Choroid plexus epithelial cell (primary cell): ENCODE data around the gene TIAM2.

Source experiments
- DNase-seq: peaks from one replicate; pipeline ENCODE4 v3.0.0-alpha.2; 2010; ENCODE audit warnings: low read depth
- H3K4me3 ChIP-seq: 2 replicates; pipeline ENCODE4 v1.5.1; 2011; ENCODE audit warnings: low read depth, mild to moderate bottlenecking, control low read depth, low read length, moderate library complexity
- CTCF ChIP-seq: conservative IDR thresholded peaks from 2 replicates; pipeline ENCODE4 v1.5.1; 2011; ENCODE audit warnings: low read depth, mild to moderate bottlenecking, control low read depth, inconsistent platforms, low read length, moderate library complexity

Gene TIAM2

DNA sequence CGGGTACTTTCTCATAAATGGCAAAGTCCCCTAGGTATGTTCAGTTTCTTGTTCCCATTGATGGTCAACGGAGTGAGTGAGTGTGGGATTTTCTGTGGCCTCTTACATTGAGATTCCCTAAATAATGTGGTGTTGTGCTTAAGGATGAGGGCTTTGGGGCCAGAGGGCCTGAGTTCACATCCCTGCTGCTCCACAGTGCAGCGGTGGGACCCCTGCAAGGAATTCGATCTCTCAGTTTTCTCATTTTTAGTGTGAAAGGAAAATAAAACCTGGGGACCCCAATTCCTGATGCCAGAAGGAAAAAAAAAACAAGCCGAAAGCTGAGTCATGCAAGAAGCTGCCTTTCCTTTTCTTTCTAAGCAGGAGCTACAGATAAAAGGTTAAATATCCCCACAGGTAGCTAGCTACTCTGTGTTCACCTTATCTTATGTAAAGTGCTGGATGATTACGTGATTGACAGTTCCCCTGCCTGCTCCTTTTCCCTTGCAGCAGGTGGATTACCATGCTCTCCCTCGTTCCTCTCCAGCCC lies 148.5 kb downstream of the TIAM2 start:
- peak overlapping the region; percentile 23 for H3K4me3 ChIP-seq
- TF ChIP-seq CTCF, result no peak
- peak; percentile 41 for DNase-seq

DNA sequence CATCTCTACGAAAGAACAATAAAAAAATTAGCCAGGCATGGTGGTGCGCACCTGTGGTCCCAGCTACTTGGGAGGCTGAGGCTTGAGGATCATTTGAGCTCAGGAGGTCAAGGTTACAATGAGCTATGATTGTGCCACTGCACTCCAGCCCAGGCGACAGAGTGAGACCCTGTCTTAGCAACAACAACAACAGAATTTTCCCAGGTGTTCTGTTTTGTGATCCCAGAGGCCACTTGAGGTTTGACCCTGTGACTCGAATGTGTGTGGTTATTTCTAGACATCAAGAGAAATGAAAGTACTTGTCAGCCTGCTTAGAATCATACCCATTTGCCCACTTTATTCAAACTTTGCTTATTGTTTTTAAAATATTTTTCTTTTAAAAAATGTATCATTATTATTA lies 151.1 kb downstream of the TIAM2 start:
- H3K4me3 ChIP-seq, result no peak overlapping the region
- TF ChIP-seq CTCF, result no peak
- DNase-seq, result no peak

DNA sequence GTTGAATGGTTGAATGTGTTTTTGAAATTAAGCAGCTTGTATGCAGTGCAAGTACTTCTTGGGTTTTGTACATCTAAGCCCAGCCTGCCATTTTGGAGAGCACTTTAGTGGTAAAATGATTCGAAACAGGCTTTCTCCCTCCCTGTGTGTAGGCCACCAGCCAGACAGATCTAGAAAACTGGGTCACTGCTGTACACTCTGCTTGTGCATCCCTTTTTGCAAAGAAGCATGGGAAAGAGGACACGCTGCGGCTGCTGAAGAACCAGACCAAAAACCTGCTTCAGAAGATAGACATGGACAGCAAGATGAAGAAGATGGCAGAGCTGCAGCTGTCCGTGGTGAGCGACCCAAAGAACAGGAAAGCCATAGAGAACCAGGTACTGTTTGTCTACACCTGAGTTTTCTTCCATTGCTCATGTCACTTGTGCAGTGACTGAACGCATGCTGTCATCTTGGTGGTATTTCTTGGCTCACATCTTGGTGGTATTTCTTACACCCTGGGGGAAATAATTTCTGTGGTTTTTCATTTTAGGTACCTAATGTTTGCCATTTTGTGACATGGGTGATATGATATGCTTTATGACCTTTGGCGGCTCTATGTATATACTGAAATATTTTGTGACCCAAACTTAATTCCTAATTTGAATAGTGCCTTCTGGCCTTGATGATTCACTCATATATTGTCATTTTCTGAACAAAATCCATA lies 153.0 kb downstream of the TIAM2 start:
- H3K4me3 ChIP-seq, result no peak overlapping the region
- no peak for TF ChIP-seq CTCF
- DNase-seq, result no peak

- H3K4me3 ChIP-seq, result no peak overlapping the region
- TF ChIP-seq CTCF, result no peak
- no peak for DNase-seq
These were observed 156.0 kb downstream of the TIAM2 start for GRCh38 chr6:155150967-155151671.

GRCh38 chr6:155152211-155153076 lies 157.3 kb downstream of the TIAM2 start:
- no peak for DNase-seq
- TF ChIP-seq CTCF, result peak; percentile 48
- no peak overlapping the region for H3K4me3 ChIP-seq

- DNase-seq, result peak; percentile 91
- TF ChIP-seq CTCF, result no peak
These were observed 159.2 kb downstream of the TIAM2 start for GRCh38 chr6:155154158-155154830.

More at GRCh38 chr6:155154158-155154830, 159.2 kb downstream of the TIAM2 start:
- no peak overlapping the region for H3K4me3 ChIP-seq
